Activated T-helper 1 cell treated with Interleukin-2 at 50 U/mL for 16 hours (primary cell): ENCODE data around the gene GPR132.
"Not testable (repeated sequence)": the region's sequence is repeated elsewhere in the genome, so short reads cannot be mapped to it uniquely, and the experiment has no call there.

ENCODE experiments used
- DNase-seq: peaks from one replicate; pipeline ENCODE4 v3.0.0-alpha.2; 2020; ENCODE audit warnings: low read depth

The GPR132 gene

DNA sequence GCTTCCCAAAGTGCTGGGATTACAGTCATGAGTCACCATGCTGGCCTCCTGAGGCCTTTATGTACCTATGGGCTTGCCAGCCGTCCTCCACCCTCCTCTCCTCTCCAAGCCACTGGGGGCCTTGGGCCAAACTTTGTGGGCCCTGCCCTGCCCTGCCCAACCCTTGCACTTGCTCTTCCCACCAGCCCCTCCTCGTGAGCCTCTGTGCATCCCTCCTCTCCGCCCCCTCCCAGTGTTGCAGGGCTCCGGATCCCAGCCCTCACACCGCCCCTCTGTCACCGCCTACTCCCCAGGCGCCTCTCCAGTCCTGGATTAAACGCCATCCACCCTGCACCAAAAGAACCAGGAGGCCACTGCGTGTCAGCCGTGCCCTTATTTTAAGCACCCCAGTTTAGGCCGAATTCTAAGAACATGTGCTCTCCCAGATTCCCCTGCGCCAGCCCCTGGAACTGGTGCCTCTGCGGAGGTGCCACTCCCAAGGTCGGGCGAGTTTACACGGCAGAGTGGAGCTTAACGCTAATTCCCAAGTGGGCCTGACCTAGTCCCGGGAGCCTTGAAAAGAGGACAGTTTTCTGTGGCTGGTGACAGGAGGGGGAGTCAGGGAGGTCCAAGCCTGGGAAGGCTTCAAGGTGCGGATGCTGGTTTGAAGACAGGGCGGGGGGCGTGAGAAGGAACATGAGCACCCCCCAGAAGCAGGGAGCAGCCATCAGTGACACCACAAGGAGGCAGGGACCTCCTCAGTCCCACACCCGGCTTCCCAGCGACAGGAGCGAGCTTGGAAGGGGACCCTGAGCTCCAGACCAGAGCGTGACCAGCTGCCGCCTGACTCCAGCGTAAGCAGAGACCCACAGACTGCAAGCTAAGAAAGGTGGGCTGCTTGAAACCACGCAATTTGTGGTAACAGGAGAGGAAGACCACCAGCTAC lies 23.1 kb downstream of the GPR132 start:
- DNase-seq: no peak

DNA sequence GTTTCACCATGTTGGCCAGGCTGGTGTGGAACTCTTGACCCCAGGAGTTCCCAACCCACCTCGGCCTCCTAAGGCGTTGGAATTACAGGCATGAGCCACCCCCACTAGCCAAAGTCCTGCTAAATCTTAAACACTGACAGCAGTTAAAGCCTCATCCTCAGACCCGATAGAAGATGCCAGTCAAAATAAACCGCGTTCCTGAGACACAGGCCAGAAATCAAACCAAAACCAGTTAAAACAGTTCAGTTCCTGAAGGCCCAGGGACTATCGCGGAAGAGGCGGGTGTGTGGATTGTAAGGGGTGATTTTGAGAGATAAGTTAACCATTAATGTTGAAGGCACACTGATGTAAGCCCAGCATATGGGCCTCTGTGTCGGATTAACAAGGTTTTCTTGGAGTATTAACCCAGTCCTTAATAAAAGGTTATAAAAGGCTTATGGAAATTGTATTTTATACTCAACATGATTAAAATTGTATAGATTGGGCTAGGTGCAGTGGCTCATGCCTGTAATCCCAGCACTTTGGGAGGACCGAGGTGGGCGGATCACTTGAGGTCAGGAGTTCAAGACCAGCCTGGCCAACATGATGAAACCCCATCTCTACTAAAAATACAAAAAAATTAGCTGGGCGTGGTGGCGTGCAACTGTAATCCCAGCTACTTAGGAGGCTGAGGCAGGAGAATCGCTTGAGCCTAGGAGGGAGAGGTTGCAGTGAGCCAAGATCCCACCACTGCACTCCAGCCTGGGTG lies 25.6 kb downstream of the GPR132 start:
- DNase-seq: no peak

DNA sequence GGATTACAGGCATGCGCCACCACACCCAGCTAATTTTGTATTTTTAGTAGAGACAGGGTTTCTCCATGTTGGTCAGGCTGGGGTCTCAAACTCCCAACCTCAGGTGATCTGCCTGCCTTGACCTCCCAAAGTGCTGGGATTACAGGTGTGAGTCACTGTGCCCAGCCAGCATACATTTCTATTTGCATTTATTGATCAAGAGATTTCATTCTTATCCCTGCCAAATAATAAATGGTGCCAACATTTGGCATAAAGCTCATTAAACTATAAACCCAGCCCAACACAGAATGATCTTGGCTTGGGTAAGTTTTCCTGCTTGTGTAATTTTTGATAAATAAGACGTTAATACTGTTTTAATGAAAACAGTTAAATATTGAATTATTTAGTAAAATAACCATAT lies 29.6 kb downstream of the GPR132 start:
- DNase-seq: not testable (repeated sequence)

DNA sequence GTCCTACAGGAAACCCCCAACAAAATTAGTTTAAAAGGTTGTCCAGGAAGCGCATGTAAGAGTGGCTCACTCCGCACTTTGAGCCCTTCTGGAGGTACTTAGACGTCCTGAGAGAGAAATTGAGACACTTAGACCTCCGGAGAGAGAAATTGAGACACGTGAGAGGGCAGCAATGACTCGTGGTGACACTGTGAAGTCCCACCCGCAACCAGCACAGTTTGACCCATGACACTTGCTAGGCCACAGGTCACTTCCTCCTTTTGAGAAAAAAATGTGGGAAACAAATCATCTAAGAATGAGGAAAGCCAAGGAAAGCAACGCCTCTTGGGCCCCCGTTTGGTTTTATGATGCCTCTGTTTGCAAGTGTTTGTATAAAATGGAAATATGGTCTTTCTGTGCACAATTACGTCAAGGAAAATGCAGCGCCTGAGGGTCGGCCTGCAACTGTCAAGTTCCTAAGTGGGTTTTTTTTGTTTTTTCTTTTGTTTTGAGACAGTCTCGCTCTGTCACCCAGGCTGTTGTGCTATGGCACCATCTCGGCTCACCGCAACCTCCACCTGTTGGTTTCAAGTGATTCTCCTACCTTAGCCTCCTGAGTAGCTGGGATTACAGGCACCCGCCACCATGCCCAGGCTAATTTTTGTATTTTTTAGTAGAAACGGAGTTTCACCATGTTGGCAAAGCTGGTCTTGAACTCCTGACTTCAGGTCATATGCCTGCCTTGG lies 30.8 kb downstream of the GPR132 start:
- DNase-seq: no peak

DNA sequence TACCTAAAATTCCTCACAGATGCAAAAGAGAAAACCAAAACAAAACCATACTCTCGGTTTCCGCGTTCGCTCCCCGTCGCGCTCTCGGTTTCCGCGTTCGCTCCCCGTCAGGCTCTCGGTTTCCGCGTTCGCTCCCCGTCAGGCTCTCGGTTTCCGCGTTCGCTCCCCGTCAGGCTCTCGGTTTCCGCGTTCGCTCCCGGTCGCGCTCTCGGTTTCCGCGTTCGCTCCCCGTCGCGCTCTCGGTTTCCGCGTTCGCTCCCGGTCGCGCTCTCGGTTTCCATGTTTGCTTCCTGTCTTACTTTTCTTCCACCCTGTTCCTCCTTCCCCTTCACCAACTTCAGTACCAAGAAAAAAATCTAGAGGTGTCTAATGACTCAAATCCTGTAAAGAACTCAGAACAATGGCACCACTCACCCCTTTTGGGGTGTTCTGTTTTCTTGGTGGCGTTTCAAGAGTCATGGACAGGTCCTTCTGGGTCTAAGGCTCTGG lies 31.8 kb downstream of the GPR132 start:
- DNase-seq: not testable (repeated sequence)

DNA sequence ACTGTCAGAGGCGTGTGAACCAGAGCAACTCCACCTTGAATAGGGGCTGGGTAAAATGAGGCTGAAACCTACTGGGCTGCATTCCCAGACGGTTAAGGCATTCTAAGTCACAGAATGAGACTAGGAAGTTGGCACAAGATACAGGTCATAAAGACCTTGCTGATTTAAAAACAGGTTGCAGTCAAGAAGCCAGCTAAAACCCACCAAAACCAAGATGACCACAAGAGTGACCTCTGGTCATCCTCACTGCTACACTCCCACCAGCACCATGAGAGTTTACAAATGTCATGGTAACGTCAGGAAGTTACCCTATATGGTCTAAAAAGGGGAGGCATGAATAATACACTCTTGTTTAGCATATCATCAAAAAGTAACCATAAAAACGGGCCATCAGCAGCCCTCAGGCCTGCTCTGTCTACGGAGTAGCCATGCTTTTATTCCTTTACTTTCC lies 32.8 kb downstream of the GPR132 start:
- DNase-seq: not testable (repeated sequence)

DNA sequence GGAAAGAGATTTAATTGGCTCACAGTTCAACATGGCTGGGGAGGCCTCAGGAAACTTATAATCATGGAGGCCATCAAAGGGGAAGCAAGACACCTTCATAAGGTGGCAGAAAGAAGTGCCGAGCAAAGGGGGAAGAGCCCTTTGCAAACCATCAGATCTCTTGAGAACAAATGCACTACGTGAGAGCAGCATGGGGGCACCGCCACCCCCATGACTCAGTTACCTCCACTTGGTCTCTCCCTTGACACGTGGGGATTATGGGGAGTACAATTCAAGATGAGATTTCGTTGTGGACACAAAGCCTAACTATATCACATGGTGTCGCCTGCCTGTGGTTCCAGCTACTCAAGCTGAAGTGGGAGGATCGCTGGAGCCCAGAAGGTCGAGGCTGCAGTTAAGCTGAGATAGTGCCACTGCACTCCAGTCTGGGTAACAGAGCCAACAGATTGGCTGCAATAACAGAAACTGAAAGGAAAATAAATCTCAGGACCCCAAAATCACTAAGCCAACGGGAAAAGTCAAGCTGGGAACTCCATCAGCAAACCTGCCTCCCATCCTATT lies 34.3 kb downstream of the GPR132 start:
- DNase-seq: no peak

DNA sequence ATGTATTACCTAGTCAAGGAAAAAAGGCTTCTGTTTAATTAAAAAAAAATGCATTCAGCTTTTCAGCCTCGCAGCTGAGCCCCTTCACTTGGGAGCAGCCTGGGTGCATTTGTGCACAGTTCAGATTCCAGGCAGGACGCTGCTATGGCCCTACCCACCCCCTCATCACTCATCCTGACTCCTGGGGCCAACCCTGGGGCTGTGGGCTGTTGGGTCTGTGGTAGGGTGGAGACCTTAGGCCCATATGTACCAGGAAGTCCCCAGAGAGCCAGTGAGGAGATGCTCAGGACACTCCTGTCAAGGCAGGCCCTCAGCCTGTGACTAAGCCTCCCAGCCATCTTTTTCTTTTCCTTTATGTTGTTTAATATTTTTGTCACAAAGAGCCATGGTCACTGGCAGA lies 35.0 kb downstream of the GPR132 start:
- no peak for DNase-seq

DNA sequence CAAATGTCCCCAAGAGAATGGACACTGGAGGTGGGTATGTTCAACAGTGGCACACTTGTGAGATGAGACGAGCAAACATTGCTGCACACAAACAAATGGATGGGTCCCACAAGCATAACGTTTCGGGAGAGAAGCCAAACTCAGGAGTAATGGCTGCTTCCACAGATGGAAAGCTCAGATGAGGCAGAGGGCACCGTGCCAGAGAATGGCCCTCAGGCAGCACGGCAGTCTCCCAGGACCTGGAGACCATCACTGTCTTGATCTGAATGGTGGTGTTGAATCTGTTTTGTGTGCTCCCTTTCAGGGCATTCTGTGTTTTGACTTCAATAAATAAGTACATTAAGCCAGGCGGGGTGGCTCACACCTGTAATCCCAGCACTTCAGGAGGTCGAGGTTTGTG lies 35.8 kb downstream of the GPR132 start:
- no peak for DNase-seq

DNA sequence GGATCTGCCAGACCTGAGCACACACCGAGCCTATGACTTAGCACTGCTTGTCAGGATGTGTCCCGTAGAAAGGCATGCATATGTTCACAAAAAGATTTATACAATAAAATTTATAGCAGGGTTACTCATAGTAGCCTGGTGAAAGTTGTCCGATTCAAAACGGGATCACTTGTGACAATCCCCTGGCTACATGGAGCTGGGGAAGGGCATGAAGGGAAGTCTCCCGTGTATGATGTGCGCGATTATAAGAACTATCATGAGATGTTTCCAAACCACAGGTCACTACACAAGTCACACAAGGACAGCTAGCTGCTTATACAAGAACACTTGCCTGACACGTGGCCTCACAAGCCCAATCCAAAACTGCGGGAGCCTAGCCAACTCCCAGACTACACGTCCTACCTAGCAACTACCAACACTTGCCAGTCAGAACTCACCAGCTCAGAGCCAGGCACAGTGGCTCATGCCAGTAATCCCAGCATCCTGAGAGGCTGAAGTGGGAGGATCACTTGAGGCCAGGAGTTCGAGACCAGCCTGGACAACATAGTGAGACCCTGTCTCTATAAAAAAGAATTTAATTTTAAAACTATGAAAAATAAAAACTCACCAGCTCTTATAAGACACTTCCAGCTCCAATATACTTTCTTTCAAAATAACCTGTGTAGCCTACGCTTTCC lies 36.8 kb downstream of the GPR132 start:
- DNase-seq: no peak

DNA sequence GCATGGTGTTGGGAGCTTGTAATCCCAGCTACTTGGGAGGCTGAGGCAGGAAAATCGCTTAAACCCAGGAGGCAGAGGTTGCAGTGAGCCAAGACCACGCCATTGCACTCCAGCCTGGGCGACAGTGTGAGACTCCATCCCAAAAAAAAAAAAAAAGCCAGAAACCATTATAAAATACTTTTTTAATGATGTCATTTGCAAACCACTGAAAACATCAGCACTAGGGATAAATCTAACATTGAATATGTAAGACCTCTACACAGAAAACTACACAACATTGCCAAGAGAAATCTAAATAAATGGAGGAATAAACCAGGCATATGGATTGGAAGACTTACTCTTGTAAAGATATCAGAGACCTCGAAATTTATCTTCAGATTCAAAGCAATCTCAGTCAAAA lies 37.5 kb downstream of the GPR132 start:
- not testable (repeated sequence) for DNase-seq

DNA sequence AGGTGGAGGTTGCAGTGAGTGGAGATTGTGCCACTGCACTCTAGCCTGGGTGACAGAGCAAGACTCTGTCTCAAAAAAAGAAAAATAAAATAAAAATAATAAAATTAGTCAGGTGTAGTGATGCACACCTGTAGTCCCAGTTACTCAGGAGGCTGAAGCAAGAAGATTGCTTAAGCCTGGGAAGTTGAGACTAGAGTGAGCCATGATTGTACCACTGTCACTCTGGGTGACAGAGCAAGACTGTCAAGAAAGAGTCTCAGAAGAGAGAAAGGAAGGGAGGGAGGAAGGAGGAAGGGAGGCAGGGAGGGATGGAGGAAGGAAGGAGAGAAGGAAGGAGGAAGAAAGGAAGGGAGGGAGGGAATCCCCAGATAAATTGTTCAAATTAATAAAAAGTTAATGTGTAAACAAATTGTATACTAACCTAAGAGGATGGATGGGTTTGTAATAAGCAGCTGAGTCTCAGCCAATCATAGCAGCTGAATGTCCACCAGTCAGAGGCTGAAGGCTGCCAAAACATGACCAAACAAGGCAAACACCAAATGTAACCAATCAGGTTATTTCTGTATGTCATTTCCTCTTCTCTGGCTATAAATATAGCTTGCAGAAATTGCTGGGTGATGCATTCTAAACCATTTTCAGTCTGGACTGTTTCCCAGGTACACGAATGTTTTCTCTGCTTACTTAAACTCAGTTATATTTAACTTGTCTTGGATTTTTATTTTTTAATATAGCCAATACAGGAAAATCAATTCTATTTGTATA lies 38.2 kb downstream of the GPR132 start:
- DNase-seq: no peak

DNA sequence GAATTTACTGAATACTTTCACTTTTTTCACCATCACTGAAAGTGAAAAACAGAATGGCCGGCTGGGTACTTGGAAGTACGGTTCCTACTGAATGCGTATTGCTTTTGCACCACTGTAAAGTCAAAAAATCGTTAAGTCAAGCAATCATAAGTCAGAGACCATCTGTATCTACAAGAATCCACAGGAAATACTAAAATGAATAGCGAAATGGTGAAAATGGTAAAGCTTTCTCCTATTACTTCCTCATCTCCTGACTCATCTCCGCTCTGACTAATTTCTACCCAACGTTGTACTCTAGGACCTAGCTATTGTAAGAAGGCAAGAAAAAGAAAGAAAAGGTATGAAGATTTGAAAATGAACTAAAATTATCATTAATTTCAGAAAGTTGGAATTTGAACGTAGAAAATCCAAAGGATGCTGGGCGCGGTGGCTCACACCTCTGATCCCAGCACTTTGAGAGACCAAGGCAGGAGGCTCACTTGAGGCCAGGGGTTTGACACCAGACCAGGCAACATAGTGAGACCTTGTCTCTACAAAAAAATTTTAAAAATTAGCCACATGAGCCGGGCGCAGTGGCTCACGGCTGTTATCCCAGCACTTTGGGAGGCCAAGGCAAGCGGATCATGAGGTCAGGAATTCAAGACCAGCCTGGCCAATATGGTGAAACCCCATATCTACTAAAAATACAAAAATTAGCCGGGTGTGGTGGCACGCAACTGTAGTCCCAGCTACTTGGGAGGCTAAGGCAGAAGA lies 39.0 kb downstream of the GPR132 start:
- DNase-seq: no peak

DNA sequence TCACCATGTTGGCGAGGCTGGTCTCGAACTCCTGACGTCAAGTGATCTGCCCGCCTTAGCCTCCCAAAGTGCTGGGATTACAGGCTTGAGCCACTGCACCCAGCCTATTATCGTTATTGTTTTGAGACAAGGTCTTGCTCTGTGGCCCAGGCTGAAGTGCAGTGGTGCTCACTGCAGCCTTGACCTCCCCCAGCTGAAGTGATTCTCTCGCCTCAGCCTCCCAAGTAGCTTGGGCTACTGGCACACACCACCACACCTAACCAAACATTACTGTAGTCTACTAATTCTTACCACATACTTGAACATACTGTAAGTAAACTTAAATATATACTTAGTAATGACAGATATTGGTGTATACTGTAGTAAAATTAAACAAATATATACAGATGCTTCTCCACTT lies 39.8 kb downstream of the GPR132 start:
- no peak for DNase-seq

DNA sequence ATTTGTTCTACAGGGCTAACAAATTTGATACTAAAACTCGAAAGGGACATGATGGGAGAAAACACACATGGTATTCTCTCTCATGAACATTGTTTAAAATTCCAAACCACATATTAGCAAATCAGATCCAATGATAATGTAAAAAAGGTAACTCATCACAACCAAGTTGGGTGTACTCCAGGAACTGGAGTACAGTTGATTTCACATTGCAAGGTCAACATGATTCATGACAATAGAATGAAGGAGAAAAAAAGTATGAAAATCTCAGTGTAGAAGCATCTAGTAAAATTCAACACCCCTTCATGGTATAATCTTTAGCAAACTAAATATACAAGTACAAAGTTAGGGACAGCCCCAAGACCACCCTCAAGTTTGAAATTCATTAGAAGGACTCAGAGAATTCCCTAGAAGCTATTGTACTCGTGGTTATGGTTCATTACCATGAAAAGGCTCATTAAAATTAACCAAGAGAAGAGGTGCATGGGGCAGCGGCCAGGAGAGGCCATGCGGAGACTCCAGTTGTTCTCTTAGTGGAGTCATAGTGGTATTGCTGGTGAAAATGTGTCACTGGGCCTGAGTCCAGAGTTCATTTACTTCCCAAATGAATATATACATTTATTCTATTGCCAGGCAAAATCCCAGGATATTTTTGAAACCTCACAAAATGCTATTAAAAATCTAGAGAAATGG lies 41.3 kb downstream of the GPR132 start:
- DNase-seq: no peak

DNA sequence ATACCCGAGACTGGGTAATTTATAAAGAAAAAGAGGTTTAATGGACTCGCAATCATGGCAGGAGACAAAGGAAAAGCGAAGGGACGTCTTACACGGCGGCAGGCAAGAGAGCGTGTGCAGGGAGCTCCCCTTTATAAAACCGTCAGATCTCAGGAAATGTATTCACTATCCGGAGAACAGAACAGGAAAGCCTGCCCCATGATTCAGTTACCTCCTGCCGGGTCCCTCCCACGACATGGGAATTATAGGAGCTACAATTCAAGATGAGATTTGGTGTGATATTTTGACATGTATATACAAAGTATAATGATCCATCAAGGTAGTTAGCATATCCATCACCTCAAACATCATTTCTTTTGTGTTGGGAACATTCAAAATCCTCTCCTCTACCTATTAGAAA lies 42.1 kb downstream of the GPR132 start:
- no peak for DNase-seq

DNA sequence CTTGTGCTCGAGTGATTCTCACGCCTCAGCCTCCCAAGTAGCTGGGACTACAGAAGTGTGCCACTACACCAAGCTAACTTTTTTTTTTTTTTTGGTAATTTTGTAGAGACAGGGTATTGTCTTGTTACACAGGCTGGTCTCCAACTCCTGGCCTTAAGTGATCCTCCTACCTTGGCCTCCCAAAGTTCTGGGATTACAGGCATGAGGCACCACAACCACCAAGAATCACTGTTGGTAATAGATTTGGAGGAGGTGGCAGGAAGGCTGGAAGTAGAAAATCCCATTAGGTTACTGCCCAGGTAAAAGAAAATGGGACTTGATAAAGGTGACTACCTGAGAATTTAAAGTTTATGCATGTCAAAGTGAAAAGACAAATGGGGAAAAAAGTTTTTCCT lies 43.0 kb downstream of the GPR132 start:
- no peak for DNase-seq

DNA sequence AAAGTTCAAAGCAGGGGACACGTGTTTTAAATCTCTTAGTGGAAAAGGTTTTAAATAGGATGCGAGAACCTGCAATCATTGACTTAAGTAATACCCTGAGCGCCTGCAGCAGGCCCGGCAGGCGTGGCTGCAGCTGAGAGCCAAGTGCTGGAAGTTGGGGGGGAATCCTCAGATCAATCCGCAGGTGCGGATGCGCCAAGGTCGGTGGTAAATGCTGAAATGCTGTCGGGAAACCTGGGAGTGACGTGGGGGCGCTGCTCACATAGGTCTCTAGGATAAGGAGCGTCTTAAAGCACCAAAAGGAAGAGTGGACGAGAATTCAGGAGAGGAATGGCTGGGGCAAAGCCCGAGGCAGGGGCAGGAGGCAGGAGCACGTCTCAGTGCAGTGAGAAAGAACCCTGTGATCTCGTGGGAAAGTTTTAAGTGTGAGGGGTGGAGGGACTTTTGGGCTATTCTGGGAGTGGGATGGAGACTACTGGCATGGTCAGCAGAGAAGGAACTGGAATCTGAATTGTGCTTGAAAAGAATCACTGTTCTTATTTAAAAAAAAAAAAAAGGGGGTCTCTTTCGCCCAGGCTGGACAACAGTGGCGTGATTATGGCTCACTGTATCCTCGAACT lies 43.5 kb downstream of the GPR132 start:
- DNase-seq: no peak
